HFF-Myc (cell line): Measurements from ENCODE around the gene NLGN1.

Source experiments
- DNase-seq: peaks from one replicate; pipeline ENCODE4 v3.0.0-alpha.2; 2011; ENCODE audit warnings: low read depth; ENCODE audit errors: extremely low read depth
- H3K4me3 ChIP-seq: replicated peaks from 2 replicates; pipeline ENCODE4 v1.5.1; 2011; ENCODE audit warnings: low read depth, mild to moderate bottlenecking, control low read depth, low read length
- CTCF ChIP-seq: IDR thresholded peaks from 2 replicates; pipeline ENCODE4 v1.5.1; 2012; ENCODE audit warnings: mild to moderate bottlenecking, low read depth, low read length, control low read depth; ENCODE audit errors: missing control alignments

NLGN1 gene

DNA sequence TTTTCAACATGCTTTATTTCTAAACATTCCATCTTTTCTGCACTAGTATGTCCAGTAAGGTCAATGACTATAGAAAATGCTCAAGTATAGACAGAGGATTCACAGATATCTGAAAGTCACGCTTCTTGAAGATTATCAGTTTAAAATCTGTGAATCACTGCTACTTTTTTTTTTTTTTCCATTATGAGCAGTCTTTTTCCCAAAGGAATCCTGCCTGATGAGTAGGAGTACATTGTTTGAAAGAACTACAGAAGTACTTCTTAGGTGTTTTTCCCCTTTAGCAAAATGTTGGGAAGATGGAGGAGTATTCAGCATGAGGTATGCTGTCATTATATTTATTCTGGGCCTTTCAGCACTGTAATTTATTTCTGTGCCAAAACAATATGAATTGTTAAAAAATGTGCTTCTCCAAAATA, 266.2 kb downstream of the NLGN1 start:
- DNase-seq = no peak
- no peak overlapping the region for H3K4me3 ChIP-seq
- TF ChIP-seq CTCF = no peak

DNA sequence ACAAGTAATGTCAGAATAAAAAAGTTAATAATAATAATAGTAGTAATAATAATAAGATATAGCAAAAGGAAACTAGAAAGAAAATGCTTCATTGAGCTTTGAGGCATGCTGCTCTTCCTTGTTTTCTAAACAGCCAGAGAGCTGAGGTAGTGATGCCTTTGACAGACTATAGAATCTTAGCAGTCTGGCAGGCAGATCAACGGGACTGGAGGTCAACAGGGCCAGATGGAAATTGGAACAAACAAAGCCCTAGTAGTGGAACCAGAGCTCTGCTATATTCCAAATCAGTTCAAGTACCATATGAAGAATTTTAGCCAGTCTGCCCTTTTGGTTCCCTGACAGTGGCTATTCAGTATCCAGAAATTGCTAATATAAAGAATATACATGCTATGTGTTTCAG, 278.6 kb downstream of the NLGN1 start:
- no peak for DNase-seq
- no peak overlapping the region for H3K4me3 ChIP-seq
- no peak for TF ChIP-seq CTCF

DNA sequence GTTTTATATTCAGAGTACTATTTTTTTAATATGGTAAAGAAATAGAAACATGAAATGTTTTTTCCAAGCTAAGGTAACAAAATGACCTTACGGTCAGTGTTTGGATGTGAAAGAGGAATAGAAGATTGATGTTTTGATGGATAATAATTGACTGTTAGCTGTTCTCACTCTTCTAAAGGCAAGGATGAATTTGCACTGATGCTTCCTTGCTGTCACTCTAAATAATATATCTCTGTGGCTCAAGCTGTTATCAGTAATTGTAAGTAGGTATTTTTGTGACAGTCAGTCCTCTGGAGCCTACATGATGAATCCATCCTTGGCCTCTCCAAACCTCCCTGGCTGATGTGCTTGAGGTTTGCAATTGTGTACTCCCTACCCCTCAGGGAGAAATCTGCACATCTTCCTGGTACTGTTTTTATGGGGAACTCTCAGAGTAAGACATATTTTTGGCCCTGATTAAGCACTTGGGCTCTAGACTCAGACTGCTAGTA, 283.7 kb downstream of the NLGN1 start:
- H3K4me3 ChIP-seq = no peak overlapping the region
- DNase-seq = no peak
- no peak for TF ChIP-seq CTCF

DNA sequence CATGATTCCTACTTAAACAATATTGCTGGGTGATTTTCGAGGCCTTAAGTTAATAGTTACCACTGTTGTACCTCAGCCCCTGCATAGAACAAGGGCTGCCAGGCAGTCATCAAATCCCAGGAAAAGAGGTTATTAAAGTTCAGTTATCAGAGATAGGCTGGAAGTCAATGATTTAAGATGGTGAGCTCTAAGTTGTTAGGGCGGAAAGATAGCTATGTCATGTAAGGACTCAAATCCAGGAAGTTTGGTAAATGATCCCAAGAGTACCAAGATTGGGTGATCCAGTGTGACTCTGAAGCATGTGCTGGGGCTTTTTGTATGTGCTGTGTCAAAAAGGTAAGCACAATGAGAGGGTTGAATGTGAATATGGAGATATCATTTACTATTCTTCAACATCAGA, 287.9 kb downstream of the NLGN1 start:
- DNase-seq = no peak

GRCh38 chr3:173688216-173688842, 290.8 kb downstream of the NLGN1 start:
- no peak overlapping the region for H3K4me3 ChIP-seq
- no peak for TF ChIP-seq CTCF
- no peak for DNase-seq

More for the DNA sequence above, 287.9 kb downstream of the NLGN1 start:
- no peak overlapping the region for H3K4me3 ChIP-seq
- TF ChIP-seq CTCF = no peak

DNA sequence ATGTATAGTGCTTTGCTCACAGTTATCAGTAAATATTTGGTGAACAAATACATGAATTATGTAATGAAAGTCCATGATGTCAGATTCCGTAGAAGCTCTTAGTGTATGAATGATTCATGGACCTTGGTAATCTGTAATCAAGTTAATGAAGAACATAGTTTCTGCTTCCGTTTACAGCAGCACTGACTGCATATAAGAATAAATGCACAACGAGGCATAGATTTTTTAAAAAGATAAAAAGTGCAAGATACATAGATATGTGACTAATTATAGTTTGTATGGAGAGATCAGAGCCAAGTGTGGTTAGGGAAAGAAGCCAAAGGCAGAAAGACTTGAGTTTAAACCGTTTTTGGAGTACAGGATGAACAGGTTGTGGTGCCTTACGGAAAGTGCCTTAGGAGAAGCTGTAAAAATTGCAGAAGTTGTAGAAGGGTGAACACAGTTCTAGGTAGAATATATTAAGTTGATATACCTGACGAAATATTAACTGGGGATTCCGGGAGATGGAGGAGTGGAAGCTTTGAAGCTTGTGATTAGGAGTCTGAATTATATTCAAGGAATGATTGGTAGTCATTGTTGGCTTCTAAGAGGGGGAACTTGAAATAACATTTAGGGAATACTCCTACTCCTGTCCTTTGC, 293.1 kb downstream of the NLGN1 start:
- TF ChIP-seq CTCF = no peak
- no peak for DNase-seq
- H3K4me3 ChIP-seq = no peak overlapping the region

DNA sequence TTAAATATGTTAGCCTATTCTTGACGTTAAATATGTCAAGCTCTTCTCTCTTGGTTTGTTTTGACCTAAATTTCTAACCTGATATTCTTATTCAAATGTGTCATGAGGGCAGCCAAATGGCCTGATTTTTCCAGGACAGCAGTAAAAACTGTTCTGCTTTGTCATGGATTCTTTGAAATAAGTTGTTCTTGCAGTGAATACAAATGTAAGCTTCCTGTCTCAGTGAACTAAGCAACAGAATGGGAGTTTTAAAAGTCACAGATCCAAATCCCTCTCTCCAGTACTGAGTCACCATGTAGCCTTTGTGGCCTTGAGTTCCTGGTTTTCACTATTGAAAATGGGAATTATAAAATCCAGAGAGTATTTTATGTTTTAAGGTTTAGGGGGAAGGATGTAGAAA, 301.8 kb downstream of the NLGN1 start:
- DNase-seq = no peak
- no peak for TF ChIP-seq CTCF
- no peak overlapping the region for H3K4me3 ChIP-seq
